Memory B cell (primary cell): ENCODE results near the gene ZNF678.
"Not testable (repeated sequence)": the region's sequence is repeated elsewhere in the genome, so short reads cannot be mapped to it uniquely, and the experiment has no call there.

ENCODE experiments used
- ATAC-seq: fragments of 150-1000 bp; cut with Tn5 transposase; 2 replicates; pipeline ENCODE4 v1.10.0; 2021; ENCODE audit warnings: low read depth, mild to moderate bottlenecking, moderate library complexity
- DNase-seq, 2 donors: peaks; one replicate each; pipeline ENCODE4 v3.0.0; 2022; ENCODE audit warnings: low spot score in 2 of 2
- H3K27ac Mint-ChIP-seq: one replicate; pipeline ENCODE4 v1.8.0; 2022; ENCODE audit warnings: mild to moderate bottlenecking, moderate library complexity, mixed read lengths
- H3K27me3 Mint-ChIP-seq: one replicate; pipeline ENCODE4 v1.8.0; 2022; ENCODE audit warnings: mixed read lengths
- H3K36me3 Mint-ChIP-seq: one replicate; pipeline ENCODE4 v1.8.0; 2022; ENCODE audit warnings: mild to moderate bottlenecking, mixed read lengths
- H3K4me1 Mint-ChIP-seq: one replicate; pipeline ENCODE4 v1.8.0; 2022; ENCODE audit warnings: mixed read lengths
- H3K4me3 Mint-ChIP-seq: one replicate; pipeline ENCODE4 v1.8.0; 2022; ENCODE audit warnings: mild to moderate bottlenecking, moderate library complexity, mixed read lengths
- H3K9me3 Mint-ChIP-seq: one replicate; pipeline ENCODE4 v1.8.0; 2022; ENCODE audit warnings: mixed read lengths

The ZNF678 gene

DNA sequence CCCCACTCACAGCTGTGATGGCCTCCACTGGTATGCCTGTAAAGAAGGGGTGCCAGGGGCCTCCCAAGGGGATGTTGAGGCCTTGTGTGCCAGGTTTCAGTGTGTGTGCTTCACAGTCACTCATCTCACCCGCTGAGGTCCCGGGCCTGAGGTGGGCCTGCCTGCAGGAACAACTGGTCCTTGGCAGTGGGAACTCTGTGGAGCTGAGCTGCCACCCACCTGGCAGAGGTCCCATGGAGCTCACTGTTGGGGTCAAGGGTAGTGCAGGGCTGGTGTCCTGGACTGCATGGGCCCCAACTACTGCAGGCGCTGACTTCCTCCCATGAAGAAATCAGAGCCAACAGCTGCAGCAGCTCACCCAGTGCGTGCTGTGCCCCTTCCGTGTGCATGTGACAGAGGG is 17.3 kb upstream of the ZNF678 start:
- ATAC-seq (no peak), DNase-seq (no peak)
- Mint-ChIP-seq H3K9me3 (peaks cover 3% of the 10 kb centered on the region), H3K4me3 (no peak overlapping the region), H3K36me3 (peaks cover 3% of the 10 kb centered on the region), H3K27ac (no peak overlapping the region), H3K27me3 (peaks cover 4% of the 10 kb centered on the region), H3K4me1 (peaks cover 7% of the 10 kb centered on the region)

DNA sequence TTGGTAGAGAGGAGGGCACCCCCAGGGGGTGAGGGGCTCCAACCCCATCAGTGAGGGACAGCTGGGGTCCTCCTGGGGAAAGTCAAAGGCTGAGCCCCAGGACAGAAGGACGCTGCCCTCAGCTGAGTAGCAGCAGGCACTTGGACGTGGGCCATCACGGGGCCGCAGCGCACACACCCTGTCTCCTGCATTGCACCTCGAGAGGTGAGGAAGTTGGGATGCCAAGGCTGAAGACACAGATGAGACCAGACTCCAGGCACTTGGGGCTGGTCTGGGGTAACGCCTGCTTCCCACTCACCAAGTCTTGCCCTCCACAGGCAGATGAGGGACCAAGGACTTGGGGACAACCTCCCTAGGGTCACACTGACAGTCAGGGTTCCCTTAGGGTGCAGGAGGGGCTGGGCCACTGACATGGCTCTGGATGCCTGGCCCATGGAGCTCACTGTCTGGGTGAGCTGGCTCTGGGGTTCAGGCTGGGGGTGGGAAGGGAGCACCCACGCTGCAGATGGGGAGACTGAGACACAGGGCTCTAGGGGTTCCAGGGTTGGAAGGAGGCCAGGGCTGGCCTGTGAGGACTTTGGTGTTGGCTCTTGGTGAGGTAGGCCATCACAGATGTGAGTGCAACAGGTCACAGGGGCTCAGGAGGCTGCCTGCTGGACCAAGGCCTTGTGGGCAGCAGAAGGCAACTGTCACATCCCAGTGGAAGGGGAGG is 16.6 kb upstream of the ZNF678 start:
- ATAC-seq (no peak), DNase-seq (no peak)
- Mint-ChIP-seq H3K4me1 (peaks cover 4% of the 10 kb centered on the region), H3K27ac (no peak overlapping the region), H3K4me3 (no peak overlapping the region), H3K36me3 (peaks cover 6% of the 10 kb centered on the region), H3K9me3 (peaks cover 4% of the 10 kb centered on the region), H3K27me3 (peaks cover 4% of the 10 kb centered on the region)

DNA sequence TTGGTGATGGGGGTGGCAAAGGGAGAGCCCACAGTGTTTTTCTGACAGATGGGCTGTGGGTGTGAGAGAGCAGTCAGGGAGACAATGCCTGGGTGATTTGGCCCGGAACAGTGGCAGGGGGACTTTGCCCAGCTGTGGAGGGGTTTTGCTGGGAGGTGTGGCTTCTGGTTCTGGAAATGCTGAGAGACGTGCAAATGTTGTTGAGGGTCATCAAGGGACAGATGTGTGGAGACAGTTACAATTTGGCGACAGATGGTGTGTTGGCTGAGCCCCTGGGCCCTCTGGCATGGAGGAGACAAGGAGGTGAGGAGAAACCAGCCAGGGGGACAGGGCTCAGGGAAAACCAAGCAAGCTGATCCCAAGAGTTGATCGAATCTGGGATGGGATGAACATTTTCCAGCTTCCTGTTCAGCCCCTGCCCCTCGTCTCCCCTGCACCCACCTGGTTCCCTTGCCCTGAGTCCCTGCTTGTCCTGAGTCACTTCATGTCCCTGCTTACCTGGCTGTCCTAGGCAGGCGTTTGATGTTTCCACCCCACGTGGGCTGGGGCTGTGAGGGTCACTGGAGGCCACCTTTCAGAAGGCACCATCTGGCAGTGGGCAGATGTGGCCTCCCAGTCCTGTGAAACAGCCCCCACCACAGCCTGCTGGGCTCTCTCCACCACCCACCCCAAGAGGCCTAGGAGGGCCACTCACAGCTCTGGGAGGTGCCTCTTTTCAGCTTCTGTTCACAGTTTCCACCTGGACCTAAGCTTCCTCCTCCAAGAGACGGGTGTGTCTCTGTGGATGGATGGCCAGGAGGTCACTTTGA is 15.8 kb upstream of the ZNF678 start:
- DNase-seq (no peak), ATAC-seq (no peak)
- Mint-ChIP-seq H3K36me3 (peaks cover 10% of the 10 kb centered on the region), H3K9me3 (peaks cover 8% of the 10 kb centered on the region), H3K4me3 (no peak overlapping the region), H3K27me3 (peaks cover 6% of the 10 kb centered on the region), H3K27ac (no peak overlapping the region), H3K4me1 (peaks cover 4% of the 10 kb centered on the region)

DNA sequence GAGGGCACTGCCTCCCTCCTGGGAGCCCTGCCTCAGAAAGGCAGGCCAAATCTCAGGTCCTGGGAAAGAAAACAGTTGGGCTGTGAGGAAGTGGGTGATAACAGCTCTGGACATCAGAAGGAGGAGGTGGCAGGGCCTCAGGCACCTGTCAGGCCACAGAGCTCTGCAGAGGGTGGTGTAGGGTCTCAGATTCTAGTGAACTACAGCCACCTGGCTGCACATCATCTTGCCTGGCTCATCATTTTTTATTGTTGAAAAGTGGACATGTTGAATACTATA is 15.3 kb upstream of the ZNF678 start:
- Mint-ChIP-seq H3K9me3 (peaks cover 12% of the 10 kb centered on the region), H3K4me3 (no peak overlapping the region), H3K27me3 (peaks cover 8% of the 10 kb centered on the region), H3K27ac (no peak overlapping the region), H3K4me1 (peaks cover 1% of the 10 kb centered on the region), H3K36me3 (peaks cover 13% of the 10 kb centered on the region)
- DNase-seq (no peak), ATAC-seq (no peak)

DNA sequence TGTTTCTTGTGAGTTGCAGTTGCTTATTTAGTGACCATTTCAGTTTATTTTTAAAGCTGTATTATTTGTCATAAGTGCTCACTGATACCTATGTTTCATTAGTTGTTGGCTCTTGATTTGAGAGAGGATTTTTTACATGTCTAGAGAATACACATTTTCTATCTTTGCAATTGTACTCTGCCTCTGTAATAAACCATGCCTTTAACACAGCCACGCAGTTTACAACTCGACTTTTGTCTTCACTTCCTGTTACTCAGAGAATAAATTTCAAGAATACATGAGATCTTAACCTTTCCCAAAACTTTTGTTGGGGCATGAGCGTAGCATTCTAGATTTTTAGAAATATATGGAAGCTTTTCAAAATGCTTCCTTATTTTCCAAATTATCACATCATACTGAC is 14.9 kb upstream of the ZNF678 start:
- Mint-ChIP-seq H3K9me3 (peaks cover 12% of the 10 kb centered on the region), H3K4me3 (no peak overlapping the region), H3K4me1 (no peaks in the 10 kb centered on the region), H3K27me3 (peaks cover 8% of the 10 kb centered on the region), H3K36me3 (peaks cover 13% of the 10 kb centered on the region), H3K27ac (no peak overlapping the region)
- no peak for ATAC-seq
- no peak for DNase-seq

DNA sequence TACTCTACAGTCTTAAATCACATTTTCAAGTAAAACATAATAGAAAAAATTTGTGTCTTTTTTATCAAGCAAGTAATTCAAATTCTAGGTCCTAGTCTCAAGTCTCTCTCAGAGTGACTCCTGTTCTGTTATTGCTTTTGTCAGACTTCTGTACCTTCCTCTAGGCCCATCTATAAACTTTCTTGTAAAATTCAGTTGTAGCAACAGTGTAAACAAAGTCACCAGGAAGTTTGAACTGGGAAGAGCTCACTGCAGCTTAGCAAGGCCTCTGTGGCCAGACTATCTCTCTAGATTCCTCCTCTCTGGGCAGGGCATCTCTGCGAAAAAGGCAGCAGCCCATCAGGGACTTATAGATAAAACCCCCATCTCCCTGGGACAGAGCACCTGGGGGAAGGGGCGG is 13.5 kb upstream of the ZNF678 start:
- H3K4me3 Mint-ChIP-seq = no peak overlapping the region
- ATAC-seq = no peak
- H3K36me3 Mint-ChIP-seq = peaks cover 13% of the 10 kb centered on the region
- no peak for DNase-seq
- H3K4me1 Mint-ChIP-seq = no peaks in the 10 kb centered on the region
- peaks cover 8% of the 10 kb centered on the region for H3K27me3 Mint-ChIP-seq
- peaks cover 16% of the 10 kb centered on the region for H3K9me3 Mint-ChIP-seq
- no peak overlapping the region for H3K27ac Mint-ChIP-seq

DNA sequence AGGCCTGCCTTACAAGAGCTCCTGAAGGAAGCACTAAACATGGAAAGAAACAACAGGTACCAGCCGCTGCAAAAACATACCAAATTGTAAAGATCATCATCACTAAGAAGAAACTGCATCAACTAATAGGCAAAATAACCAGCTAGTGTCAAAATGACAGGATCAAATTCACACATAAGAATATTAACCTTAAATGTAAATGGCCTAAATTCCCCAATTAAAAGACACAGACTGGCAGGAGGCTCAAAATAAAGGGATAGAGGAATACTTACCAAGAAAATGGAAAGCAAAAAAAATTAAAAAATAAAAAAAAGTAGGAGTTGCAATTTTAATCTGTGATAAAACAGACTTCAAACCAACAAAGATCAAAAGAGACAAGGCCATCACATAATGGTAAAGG is 11.5 kb upstream of the ZNF678 start:
- not testable (repeated sequence) for H3K4me1 Mint-ChIP-seq, DNase-seq, H3K4me3 Mint-ChIP-seq, H3K27ac Mint-ChIP-seq, ATAC-seq, H3K27me3 Mint-ChIP-seq
- Mint-ChIP-seq H3K36me3 (peaks cover 13% of the 10 kb centered on the region), H3K9me3 (peaks cover 16% of the 10 kb centered on the region)

DNA sequence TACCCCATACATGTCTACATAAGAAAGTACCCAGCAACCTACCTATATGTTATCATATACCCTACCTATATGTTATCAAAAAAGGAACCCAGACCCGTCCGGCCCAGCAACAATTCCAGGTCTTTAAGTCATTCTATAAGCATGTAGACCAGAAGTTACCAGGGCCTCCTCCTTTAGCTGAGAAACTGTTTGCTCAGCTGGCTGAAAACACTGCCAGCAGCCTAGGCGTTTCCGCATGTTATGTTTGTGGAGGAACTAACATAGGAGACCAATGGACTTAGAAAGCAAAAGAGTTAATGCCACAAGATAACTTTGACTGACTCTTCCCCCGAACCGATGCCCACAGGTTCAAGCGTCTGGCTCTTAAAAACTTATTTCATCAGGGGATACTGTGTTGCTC is 7.1 kb upstream of the ZNF678 start:
- Mint-ChIP-seq H3K4me3 (no peak overlapping the region), H3K9me3 (peaks cover 19% of the 10 kb centered on the region), H3K36me3 (peaks cover 12% of the 10 kb centered on the region), H3K27ac (no peak overlapping the region), H3K4me1 (peaks cover 11% of the 10 kb centered on the region), H3K27me3 (peaks cover 8% of the 10 kb centered on the region)
- DNase-seq = no peak
- no peak for ATAC-seq

DNA sequence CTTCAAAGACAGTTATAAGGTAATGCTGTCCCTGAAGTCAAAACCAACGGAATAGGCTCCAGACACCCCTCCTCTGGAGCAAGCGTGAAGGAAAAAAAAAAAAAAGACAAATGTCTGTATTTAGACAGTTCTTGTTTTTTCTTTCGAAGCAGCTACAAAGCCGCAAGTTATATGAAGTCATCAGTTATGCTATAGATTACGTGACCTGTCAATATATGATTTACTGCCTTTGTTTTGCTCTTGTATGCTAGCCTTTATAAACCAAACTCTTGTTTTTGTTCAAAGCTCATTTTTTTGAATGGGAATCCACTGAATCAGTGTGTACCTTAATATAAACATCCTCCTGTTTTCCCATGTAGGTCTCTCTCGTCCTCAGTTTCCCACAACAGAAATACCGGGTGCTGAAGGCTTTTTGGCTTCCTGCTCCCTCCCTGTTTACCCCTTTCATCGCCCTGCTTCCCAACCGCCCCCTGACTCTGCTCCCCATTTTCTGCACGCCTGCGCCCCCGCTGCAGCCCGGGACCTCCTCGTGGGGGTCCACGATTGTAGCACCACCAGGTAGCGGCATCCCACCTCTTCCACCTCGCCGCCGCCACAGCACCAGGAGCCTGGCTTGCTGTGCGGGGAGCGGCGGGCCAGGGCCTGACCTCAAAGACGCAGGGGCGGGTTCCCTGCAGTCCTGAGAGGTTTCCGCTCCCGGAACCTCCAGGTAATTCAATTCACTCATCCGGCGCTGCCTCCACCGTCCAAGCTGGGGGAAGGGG is 5.2 kb upstream of the ZNF678 start:
- Mint-ChIP-seq H3K36me3 (peaks cover 6% of the 10 kb centered on the region), H3K27ac (no peak overlapping the region), H3K27me3 (peaks cover 8% of the 10 kb centered on the region), H3K4me3 (no peak overlapping the region), H3K4me1 (peaks cover 14% of the 10 kb centered on the region), H3K9me3 (peaks cover 11% of the 10 kb centered on the region)
- no peak for ATAC-seq
- no peak for DNase-seq

DNA sequence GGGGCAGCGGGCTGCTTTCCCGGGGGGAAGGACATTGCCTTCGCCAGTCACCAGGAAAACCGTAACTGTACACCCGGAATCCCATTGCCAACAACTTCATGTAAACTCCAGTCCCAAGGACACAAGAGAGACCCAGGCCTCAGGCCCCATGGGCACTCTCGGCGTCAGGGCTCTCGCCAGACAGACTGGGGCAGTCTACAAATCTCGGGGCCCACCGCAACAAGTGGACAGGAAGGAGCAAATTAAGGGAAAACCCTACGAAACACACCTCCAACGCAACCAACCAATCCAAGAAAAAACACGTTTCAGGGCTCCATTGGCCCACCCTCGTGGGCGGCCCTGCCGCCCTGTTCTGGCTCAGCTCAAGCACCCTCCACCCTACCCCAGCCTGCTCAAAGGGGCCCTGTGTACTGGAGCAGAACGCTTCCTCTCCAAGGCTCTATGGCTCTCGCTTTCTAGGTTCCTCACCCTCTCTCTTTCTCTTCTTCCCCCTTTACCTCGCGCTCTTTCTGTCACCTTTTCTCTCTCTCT is 4.6 kb upstream of the ZNF678 start:
- H3K4me3 Mint-ChIP-seq = peak overlapping the region; percentile 69
- H3K27ac Mint-ChIP-seq = no peak overlapping the region

DNA sequence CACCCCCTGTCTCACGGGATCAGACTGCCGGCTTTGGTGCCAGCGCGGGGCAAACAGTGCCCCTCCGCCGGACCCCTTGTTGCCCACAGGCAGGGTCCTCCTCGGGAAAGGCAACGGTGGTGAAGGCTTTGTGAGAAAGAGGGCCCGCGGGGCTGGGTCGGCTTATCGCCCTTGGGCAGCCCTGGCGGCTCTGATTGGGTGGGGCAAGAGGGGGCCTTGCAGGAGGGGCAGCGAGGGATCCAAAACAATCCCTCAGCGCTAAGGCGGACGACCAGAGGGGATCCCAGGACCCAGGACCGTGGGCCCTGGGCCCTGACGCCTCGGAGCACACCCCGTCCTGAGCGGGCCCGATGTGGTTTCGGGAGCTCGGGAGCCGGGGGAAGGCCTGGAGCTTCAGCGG is 3.9 kb upstream of the ZNF678 start:
- Mint-ChIP-seq H3K4me1 (peaks cover 20% of the 10 kb centered on the region), H3K4me3 (peak overlapping the region; percentile 69), H3K36me3 (peaks cover 6% of the 10 kb centered on the region), H3K27ac (no peak overlapping the region), H3K9me3 (peaks cover 7% of the 10 kb centered on the region), H3K27me3 (peaks cover 8% of the 10 kb centered on the region)
- no peak for DNase-seq
- ATAC-seq = no peak

More for the DNA sequence above, 4.6 kb upstream of the ZNF678 start:
- Mint-ChIP-seq H3K36me3 (peaks cover 6% of the 10 kb centered on the region), H3K27me3 (peaks cover 8% of the 10 kb centered on the region), H3K4me1 (peaks cover 14% of the 10 kb centered on the region), H3K9me3 (peaks cover 11% of the 10 kb centered on the region)
- ATAC-seq = peak; percentile 44
- DNase-seq = no peak

DNA sequence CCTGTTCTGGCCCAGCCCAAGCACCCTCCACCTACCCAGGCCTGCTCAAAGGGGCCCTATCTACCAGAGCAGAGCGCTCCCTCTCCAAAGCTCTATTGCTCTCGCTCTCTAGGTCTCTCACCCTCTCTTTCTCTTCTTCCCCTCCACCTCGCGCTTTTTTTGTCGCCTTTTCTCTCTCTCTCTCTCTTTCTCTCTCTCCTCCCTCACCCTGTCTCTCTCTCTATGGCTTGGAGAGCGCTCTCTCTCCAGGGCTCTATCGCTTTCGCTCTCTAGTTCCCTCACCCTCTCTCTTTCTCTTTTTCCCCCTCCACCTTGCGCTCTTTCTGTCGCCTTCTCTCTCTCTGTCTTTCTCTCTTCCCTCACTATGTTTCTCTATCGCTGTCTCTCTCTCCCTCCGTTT is 3.4 kb upstream of the ZNF678 start:
- H3K27me3 Mint-ChIP-seq = peaks cover 8% of the 10 kb centered on the region
- ATAC-seq = no peak
- H3K27ac Mint-ChIP-seq = no peak overlapping the region
- H3K4me1 Mint-ChIP-seq = peaks cover 20% of the 10 kb centered on the region
- DNase-seq = no peak
- H3K9me3 Mint-ChIP-seq = peaks cover 7% of the 10 kb centered on the region
- H3K36me3 Mint-ChIP-seq = peaks cover 6% of the 10 kb centered on the region
- peak overlapping the region; percentile 39 for H3K4me3 Mint-ChIP-seq

DNA sequence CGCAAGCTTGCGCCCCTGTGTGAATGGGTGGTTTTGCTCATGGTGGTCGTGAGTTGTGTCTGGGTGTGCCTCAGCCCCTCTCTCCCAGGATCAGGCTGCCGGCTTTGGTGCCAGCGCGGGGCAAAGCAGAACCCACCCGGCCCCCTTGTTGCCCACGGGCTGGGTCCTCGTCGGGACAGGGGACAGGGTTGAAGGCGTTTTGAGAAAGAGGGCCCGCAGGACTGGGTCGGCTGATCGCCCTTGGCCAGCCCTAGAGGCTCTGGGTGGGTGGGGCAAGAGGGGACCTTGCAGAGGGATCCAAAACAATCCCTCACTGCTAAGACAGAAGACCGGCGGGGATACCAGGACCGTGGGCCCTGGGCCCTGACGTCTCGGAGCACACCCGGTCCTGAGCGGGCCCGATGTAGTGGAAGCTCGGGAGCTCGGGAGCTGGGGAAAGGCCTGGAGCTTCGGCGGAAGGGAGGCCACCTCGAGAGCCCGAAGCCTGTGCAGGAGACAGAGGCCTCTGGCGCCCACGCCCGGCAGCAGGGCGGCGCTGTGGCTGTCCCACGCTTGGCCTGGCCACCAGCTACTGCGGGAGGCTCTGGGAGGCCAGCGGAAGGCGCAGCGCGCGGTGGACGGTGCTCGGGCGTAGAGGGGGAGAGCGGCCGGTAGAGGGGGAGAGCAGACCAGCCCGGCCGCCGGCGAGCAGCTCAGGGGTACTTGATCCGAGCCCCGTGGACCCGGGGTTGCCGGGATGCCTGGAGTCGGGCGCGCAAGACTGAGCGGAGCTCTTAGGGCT is 2.8 kb upstream of the ZNF678 start:
- Mint-ChIP-seq H3K4me3 (peak overlapping the region; percentile 39), H3K36me3 (peaks cover 6% of the 10 kb centered on the region), H3K4me1 (peaks cover 20% of the 10 kb centered on the region), H3K27ac (no peak overlapping the region), H3K9me3 (peaks cover 7% of the 10 kb centered on the region), H3K27me3 (peaks cover 8% of the 10 kb centered on the region)
- ATAC-seq = no peak
- no peak for DNase-seq
